Neural progenitor cell (in vitro differentiated cells): ENCODE measurements around the gene IRX4. TPM values are rescaled to one million over a fixed set of nuclear protein-coding genes. Genes with fewer than 3 reads are reported as not detected.

Experiments used
- DNase-seq: peaks from one replicate; pipeline ENCODE4 v3.0.0-alpha.2; 2016; ENCODE audit warnings: low spot score
- H2AFZ ChIP-seq: fragments of 200-600 bp; sonication (generic); replicated peaks from 2 replicates; pipeline ENCODE4 v1.6.1; 2016; ENCODE audit warnings: antibody characterized with exemption
- H3F3A ChIP-seq: fragments of 200-600 bp; sonication (generic); 2 replicates; pipeline ENCODE4 v1.6.1; 2016; ENCODE audit warnings: antibody characterized with exemption, low read depth
- H3K27ac ChIP-seq: fragments of 200-600 bp; sonication (generic); 2 replicates; pipeline ENCODE4 v1.5.1; 2016; ENCODE audit warnings: mild to moderate bottlenecking
- H3K27me3 ChIP-seq: fragments of 200-600 bp; sonication (generic); 2 replicates; pipeline ENCODE4 v1.6.1; 2016; ENCODE audit warnings: mild to moderate bottlenecking, moderate library complexity
- H3K36me3 ChIP-seq: fragments of 200-600 bp; sonication (generic); 2 replicates; pipeline ENCODE4 v1.5.1; 2016
- H3K4me1 ChIP-seq: fragments of 200-600 bp; sonication (generic); 2 replicates; pipeline ENCODE4 v1.6.1; 2016; ENCODE audit warnings: mixed run types
- H3K4me2 ChIP-seq: fragments of 200-600 bp; sonication (generic); 2 replicates; pipeline ENCODE4 v1.6.1; 2016
- H3K4me3 ChIP-seq: fragments of 200-600 bp; sonication (generic); 2 replicates; pipeline ENCODE4 v1.5.1; 2016
- H3K79me2 ChIP-seq: fragments of 200-600 bp; sonication (generic); 2 replicates; pipeline ENCODE4 v1.6.1; 2016; ENCODE audit warnings: low read depth
- H3K9ac ChIP-seq: fragments of 200-600 bp; sonication (generic); 2 replicates; pipeline ENCODE4 v1.6.1; 2016
- H3K9me3 ChIP-seq: fragments of 200-600 bp; sonication (generic); 2 replicates; pipeline ENCODE4 v1.5.1; 2016; ENCODE audit warnings: low read depth
- H4K20me1 ChIP-seq: fragments of 200-600 bp; sonication (generic); 2 replicates; pipeline ENCODE4 v1.6.1; 2016; ENCODE audit warnings: low read depth
- H3K27ac Mint-ChIP-seq: 3 replicates; pipeline ENCODE4 v1.8.0; 2021; ENCODE audit warnings: mixed read lengths
- H3K27me3 Mint-ChIP-seq: 2 replicates; pipeline ENCODE4 v1.8.0; 2022; ENCODE audit warnings: low read depth, mild to moderate bottlenecking, inconsistent platforms, moderate library complexity, mixed read lengths; ENCODE audit not compliant: insufficient read depth
- H3K36me3 Mint-ChIP-seq: 3 replicates; pipeline ENCODE4 v1.8.0; 2021; ENCODE audit warnings: mixed read lengths
- H3K4me1 Mint-ChIP-seq: 3 replicates; pipeline ENCODE4 v1.8.0; 2021; ENCODE audit warnings: mixed read lengths
- H3K4me3 Mint-ChIP-seq: 3 replicates; pipeline ENCODE4 v1.8.0; 2021; ENCODE audit warnings: mild to moderate bottlenecking, moderate library complexity, mixed read lengths
- H3K9me3 Mint-ChIP-seq: 3 replicates; pipeline ENCODE4 v1.8.0; 2020; ENCODE audit warnings: mixed read lengths
- CTCF ChIP-seq: fragments of 200-600 bp; sonication (generic); IDR thresholded peaks from 2 replicates; pipeline ENCODE4 v1.5.1; 2017; ENCODE audit warnings: antibody characterized with exemption, mild to moderate bottlenecking
- EZH2 ChIP-seq: fragments of 200-600 bp; sonication (generic); IDR thresholded peaks from 2 replicates; pipeline ENCODE4 v1.6.1; 2017; ENCODE audit warnings: antibody characterized with exemption, mild to moderate bottlenecking, moderate library complexity
- EZH2phosphoT487 ChIP-seq: fragments of 200-600 bp; sonication (generic); IDR thresholded peaks from 2 replicates; pipeline ENCODE4 v1.6.1; 2017; ENCODE audit warnings: antibody characterized with exemption
- total RNA-seq: library from RNA; depleted of rRNA; stranded (reverse); fragments of >200 nt; gene quantifications from 2 replicates; pipeline ENCODE4 v1.2.3, GENCODE V29; 2015; ENCODE audit warnings: low replicate concordance

IRX4 gene
- total RNA-seq, 1 donor from 2014 or later, result not detected

DNA sequence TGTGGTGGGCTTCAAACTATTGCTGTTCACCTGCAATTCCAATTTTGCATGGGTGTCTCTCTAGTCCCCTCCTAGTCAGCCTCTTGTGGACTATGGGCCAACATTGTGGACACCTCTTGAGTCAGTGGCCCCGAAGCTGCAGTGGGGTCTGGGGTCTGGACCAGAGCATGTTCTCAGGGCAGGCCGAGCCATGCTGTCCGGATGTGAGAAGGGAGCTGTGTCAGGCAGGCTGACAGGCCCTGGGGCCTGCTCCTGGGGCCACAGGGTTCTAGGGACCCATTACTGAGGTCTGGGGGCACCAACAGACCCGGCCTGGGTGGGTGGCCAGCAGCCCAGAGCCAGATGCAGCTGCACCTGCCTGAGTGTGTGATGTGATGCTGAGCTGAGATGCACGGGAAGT is 16.5 kb upstream of the IRX4 start:
- H3K36me3 ChIP-seq, result no peaks in the 10 kb centered on the region
- Mint-ChIP-seq H3K36me3 (no peaks in the 10 kb centered on the region), H3K4me3 (no peak overlapping the region), H3K27me3 (peaks cover 15% of the 10 kb centered on the region), H3K9me3 (peaks cover 11% of the 10 kb centered on the region), H3K27ac (no peak overlapping the region), H3K4me1 (peaks cover 10% of the 10 kb centered on the region)
- TF ChIP-seq EZH2 (no peak), EZH2phosphoT487 (no peak)
- H3K9me3 ChIP-seq, result no peaks in the 10 kb centered on the region
- H3K4me2 ChIP-seq, result no peak overlapping the region
- no peaks in the 10 kb centered on the region for H4K20me1 ChIP-seq
- no peaks in the 10 kb centered on the region for H3K4me1 ChIP-seq
- H3K4me3 ChIP-seq, result no peak overlapping the region
- no peak overlapping the region for H2AFZ ChIP-seq
- H3K79me2 ChIP-seq, result no peaks in the 10 kb centered on the region
- H3K27me3 ChIP-seq, result peaks cover 9% of the 10 kb centered on the region
- H3K9ac ChIP-seq, result no peak overlapping the region
- no peaks in the 10 kb centered on the region for H3F3A ChIP-seq
- no peak overlapping the region for H3K27ac ChIP-seq
- no peak for DNase-seq

DNA sequence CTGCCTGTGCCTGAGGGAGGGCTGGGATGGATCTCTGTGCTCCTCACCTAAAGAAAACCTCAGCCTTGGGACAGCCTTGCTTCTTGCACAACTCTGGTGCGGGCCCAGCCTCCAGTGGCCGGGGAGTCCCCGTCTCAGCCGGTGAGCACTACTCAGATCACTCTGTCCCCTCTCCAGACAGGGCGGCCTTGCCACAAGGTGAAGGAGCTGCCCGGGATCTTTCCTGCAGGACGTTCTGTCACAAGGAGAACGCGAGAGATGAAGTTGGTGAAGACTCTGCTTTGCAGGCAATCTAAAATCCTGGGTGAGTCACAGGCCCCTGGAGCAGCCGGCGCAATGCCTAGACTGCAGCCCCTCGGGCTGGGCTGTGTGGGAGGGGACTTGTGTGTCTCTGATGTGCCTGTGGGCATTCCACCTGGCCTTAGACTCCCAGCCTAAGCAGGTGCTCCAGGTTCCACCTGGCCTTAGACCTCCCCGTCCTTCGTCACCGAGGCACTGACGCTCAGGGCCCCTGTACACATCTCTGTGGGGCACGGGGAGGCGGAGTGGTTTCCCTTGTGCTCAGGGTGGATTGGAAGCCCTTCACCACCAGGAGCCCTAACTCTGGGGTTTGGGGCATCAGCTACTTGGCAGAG is 15.2 kb upstream of the IRX4 start:
- peaks cover 20% of the 10 kb centered on the region for H3K27me3 Mint-ChIP-seq
- H3K4me3 Mint-ChIP-seq, result no peak overlapping the region
- Histone ChIP-seq H3K27me3 (peaks cover 21% of the 10 kb centered on the region), H3F3A (no peaks in the 10 kb centered on the region), H3K9ac (no peak overlapping the region), H3K36me3 (no peaks in the 10 kb centered on the region), H3K4me1 (no peaks in the 10 kb centered on the region), H3K27ac (no peak overlapping the region), H2AFZ (no peak overlapping the region), H3K4me2 (no peak overlapping the region), H3K4me3 (no peak overlapping the region), H4K20me1 (no peaks in the 10 kb centered on the region), H3K79me2 (no peaks in the 10 kb centered on the region), H3K9me3 (no peaks in the 10 kb centered on the region)
- peaks cover 10% of the 10 kb centered on the region for H3K4me1 Mint-ChIP-seq
- TF ChIP-seq CTCF (no peak), EZH2phosphoT487 (no peak), EZH2 (no peak)
- H3K27ac Mint-ChIP-seq, result no peak overlapping the region
- peaks cover 5% of the 10 kb centered on the region for H3K9me3 Mint-ChIP-seq
- no peaks in the 10 kb centered on the region for H3K36me3 Mint-ChIP-seq
- DNase-seq, result no peak

GRCh38 chr5:1897386-1897785 is 14.7 kb upstream of the IRX4 start:
- Histone ChIP-seq H3K36me3 (no peaks in the 10 kb centered on the region), H3K4me3 (no peak overlapping the region), H2AFZ (no peak overlapping the region), H3K9ac (no peak overlapping the region), H3K27ac (no peak overlapping the region), H3K4me1 (no peaks in the 10 kb centered on the region), H3K27me3 (peaks cover 27% of the 10 kb centered on the region), H3K9me3 (no peaks in the 10 kb centered on the region), H3K79me2 (no peaks in the 10 kb centered on the region), H4K20me1 (no peaks in the 10 kb centered on the region), H3F3A (no peaks in the 10 kb centered on the region), H3K4me2 (no peak overlapping the region)
- H3K4me1 Mint-ChIP-seq, result peaks cover 12% of the 10 kb centered on the region
- TF ChIP-seq EZH2phosphoT487 (no peak), EZH2 (no peak), CTCF (no peak)
- peaks cover 6% of the 10 kb centered on the region for H3K9me3 Mint-ChIP-seq
- H3K27me3 Mint-ChIP-seq, result peaks cover 24% of the 10 kb centered on the region
- DNase-seq, result no peak
- H3K36me3 Mint-ChIP-seq, result no peaks in the 10 kb centered on the region
- no peak overlapping the region for H3K4me3 Mint-ChIP-seq
- no peak overlapping the region for H3K27ac Mint-ChIP-seq

DNA sequence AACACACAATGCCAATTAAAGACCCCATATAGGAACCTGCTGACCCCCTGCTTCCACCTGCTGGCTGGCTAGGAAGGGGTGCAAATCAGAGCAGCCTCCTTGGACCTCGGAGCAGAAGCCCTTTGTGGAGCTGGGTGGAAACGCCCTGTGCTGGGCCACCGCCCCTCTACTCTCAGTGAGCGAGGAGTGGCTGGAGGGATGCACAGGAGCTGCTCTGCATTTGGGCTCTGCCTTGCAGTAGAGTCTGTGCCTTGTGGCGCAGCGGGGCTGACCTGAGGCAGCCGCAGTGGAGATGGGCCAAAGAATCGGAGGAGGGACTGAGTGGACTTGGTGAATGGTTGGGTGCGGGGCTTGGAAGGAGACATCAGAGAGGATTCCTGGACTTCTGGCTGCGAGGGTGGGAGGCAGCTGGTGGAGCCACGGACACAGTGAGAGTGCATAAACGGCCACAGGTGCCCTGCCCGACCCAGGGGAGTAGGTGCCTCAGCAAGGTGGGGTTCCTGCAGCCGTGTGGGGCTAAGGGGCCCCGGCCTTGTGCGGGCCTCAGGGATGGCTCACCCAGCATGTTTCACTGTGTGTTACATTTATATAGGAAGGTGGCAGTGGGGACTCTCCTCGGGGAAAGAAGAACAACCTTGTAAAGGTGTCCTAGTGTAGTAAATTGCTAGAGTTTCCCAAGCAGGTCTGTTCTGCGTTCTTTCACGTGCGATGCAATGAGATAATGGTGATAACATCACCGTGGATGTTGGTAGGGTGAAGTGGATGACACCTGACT is 14.1 kb upstream of the IRX4 start:
- H4K20me1 ChIP-seq, result no peaks in the 10 kb centered on the region
- no peak overlapping the region for H3K4me3 ChIP-seq
- Mint-ChIP-seq H3K4me1 (peaks cover 12% of the 10 kb centered on the region), H3K4me3 (no peak overlapping the region), H3K27ac (no peak overlapping the region), H3K27me3 (peaks cover 24% of the 10 kb centered on the region), H3K36me3 (no peaks in the 10 kb centered on the region), H3K9me3 (peaks cover 4% of the 10 kb centered on the region)
- no peaks in the 10 kb centered on the region for H3K36me3 ChIP-seq
- H2AFZ ChIP-seq, result no peak overlapping the region
- peaks cover 33% of the 10 kb centered on the region for H3K27me3 ChIP-seq
- no peak overlapping the region for H3K9ac ChIP-seq
- no peaks in the 10 kb centered on the region for H3K4me1 ChIP-seq
- no peak for TF ChIP-seq EZH2
- no peak overlapping the region for H3K27ac ChIP-seq
- no peaks in the 10 kb centered on the region for H3F3A ChIP-seq
- no peaks in the 10 kb centered on the region for H3K79me2 ChIP-seq
- DNase-seq, result no peak
- no peaks in the 10 kb centered on the region for H3K9me3 ChIP-seq
- H3K4me2 ChIP-seq, result no peak overlapping the region
